Osteocyte (in vitro differentiated cells): ENCODE measurements around the gene SPTLC3. TPM values are rescaled to one million over a fixed set of nuclear protein-coding genes. Genes with fewer than 3 reads are reported as not detected.
A peak's percentile ranks its signal among the peaks of the same experiment; 100 is the strongest.

ENCODE experiments used
- DNase-seq: peaks from one replicate; pipeline ENCODE4 v3.0.0; 2021; ENCODE audit warnings: mixed read lengths; ENCODE audit not compliant: unreplicated experiment; ENCODE audit errors: extremely low spot score
- H3K27ac Mint-ChIP-seq: one replicate; pipeline ENCODE4 v1.8.0; 2021; ENCODE audit warnings: mild to moderate bottlenecking, mixed read lengths; ENCODE audit not compliant: unreplicated experiment
- H3K27me3 Mint-ChIP-seq: one replicate; pipeline ENCODE4 v1.8.0; 2021; ENCODE audit warnings: mixed read lengths; ENCODE audit not compliant: unreplicated experiment
- H3K36me3 Mint-ChIP-seq: one replicate; pipeline ENCODE4 v1.8.0; 2021; ENCODE audit warnings: mixed read lengths; ENCODE audit not compliant: unreplicated experiment
- H3K4me1 Mint-ChIP-seq: one replicate; pipeline ENCODE4 v1.8.0; 2021; ENCODE audit warnings: mixed read lengths; ENCODE audit not compliant: unreplicated experiment
- H3K4me3 Mint-ChIP-seq: one replicate; pipeline ENCODE4 v1.8.0; 2021; ENCODE audit warnings: mild to moderate bottlenecking, moderate library complexity, mixed read lengths; ENCODE audit not compliant: unreplicated experiment
- H3K9me3 Mint-ChIP-seq: one replicate; pipeline ENCODE4 v1.8.0; 2021; ENCODE audit warnings: mixed read lengths; ENCODE audit not compliant: unreplicated experiment
- CTCF ChIP-seq: fragments of 200-600 bp; sonication (generic); IDR thresholded peaks from 2 replicates; pipeline ENCODE4 v1.5.0; 2021; ENCODE audit warnings: antibody characterized with exemption, mild to moderate bottlenecking, moderate library complexity
- total RNA-seq: library from RNA; stranded (reverse); gene quantifications from 2 replicates; pipeline ENCODE4 v1.2.1, GENCODE V29; 2021

The SPTLC3 gene
- total RNA-seq, 1 donor from 2014 or later: 5.0 TPM

- Mint-ChIP-seq H3K4me1 (peaks cover 31% of the 10 kb centered on the region), H3K27ac (peak overlapping the region; percentile 62), H3K4me3 (no peak overlapping the region), H3K36me3 (peaks cover 3% of the 10 kb centered on the region), H3K27me3 (no peaks in the 10 kb centered on the region), H3K9me3 (peaks cover 7% of the 10 kb centered on the region)
- DNase-seq: no peak
- TF ChIP-seq CTCF: no peak
These were observed 33.0 kb downstream of the SPTLC3 start for GRCh38 chr20:13041574-13042457.

GRCh38 chr20:13042458-13042794 lies 33.7 kb downstream of the SPTLC3 start:
- no peak for DNase-seq
- TF ChIP-seq CTCF: no peak
- H3K4me3 Mint-ChIP-seq: no peak overlapping the region

GRCh38 chr20:13046409-13046808 lies 37.6 kb downstream of the SPTLC3 start:
- H3K4me3 Mint-ChIP-seq: no peak overlapping the region
- no peak overlapping the region for H3K27ac Mint-ChIP-seq
- peaks cover 11% of the 10 kb centered on the region for H3K36me3 Mint-ChIP-seq
- no peak for TF ChIP-seq CTCF
- H3K4me1 Mint-ChIP-seq: peaks cover 22% of the 10 kb centered on the region
- H3K9me3 Mint-ChIP-seq: no peaks in the 10 kb centered on the region
- DNase-seq: no peak
- H3K27me3 Mint-ChIP-seq: no peaks in the 10 kb centered on the region

More at GRCh38 chr20:13042458-13042794, 33.7 kb downstream of the SPTLC3 start:
- Mint-ChIP-seq H3K27me3 (no peaks in the 10 kb centered on the region), H3K36me3 (peaks cover 3% of the 10 kb centered on the region), H3K9me3 (peaks cover 3% of the 10 kb centered on the region), H3K27ac (no peak overlapping the region), H3K4me1 (peaks cover 31% of the 10 kb centered on the region)

- Mint-ChIP-seq H3K27me3 (peaks cover 6% of the 10 kb centered on the region), H3K27ac (no peak overlapping the region), H3K36me3 (peaks cover 8% of the 10 kb centered on the region), H3K4me3 (no peak overlapping the region), H3K9me3 (no peaks in the 10 kb centered on the region), H3K4me1 (no peaks in the 10 kb centered on the region)
- no peak for DNase-seq
- TF ChIP-seq CTCF: no peak
These were observed 45.2 kb downstream of the SPTLC3 start for GRCh38 chr20:13054011-13054410.

GRCh38 chr20:13058666-13059389 lies 50.1 kb downstream of the SPTLC3 start:
- Mint-ChIP-seq H3K4me3 (no peak overlapping the region), H3K36me3 (no peaks in the 10 kb centered on the region), H3K27me3 (peaks cover 12% of the 10 kb centered on the region), H3K4me1 (no peaks in the 10 kb centered on the region), H3K9me3 (no peaks in the 10 kb centered on the region), H3K27ac (no peak overlapping the region)
- DNase-seq: no peak
- no peak for TF ChIP-seq CTCF
